HG03025 (cell line): ENCODE data around the gene FAM43A.

Source experiments
- ATAC-seq: cut with Tn5 transposase; IDR thresholded peaks from one replicate; pipeline ENCODE4 v1.9.1; 2021; ENCODE audit warnings: mild to moderate bottlenecking, moderate library complexity; ENCODE audit not compliant: unreplicated experiment, low FRiP score

The FAM43A gene

DNA sequence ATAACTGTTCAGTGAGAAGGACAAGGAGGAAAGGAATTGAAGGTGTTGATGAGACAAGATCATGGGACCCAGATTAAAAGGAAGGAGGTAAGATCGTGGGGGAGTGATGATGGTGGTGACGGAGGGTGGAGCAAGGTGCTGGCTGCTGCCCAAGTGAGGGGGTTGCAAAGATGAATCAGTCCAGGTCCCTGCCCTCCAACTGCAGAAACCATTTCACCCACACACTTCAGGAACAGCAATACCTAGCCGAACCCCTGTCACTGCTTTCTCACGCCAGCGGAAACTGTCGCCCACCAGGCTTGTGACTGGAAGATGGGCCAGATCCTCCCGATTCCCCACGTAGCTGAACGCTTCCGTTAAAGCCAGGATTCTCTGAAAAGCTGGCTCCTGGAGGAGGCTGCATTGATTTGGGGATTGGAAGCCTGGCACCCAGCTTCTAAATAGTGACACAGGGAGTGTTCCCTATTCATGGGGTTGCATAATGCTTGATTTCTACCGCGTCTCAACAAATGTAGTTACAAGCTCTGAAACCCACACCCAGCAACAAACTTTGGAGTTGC, 10.5 kb upstream of the FAM43A start:
- ATAC-seq: no peak

DNA sequence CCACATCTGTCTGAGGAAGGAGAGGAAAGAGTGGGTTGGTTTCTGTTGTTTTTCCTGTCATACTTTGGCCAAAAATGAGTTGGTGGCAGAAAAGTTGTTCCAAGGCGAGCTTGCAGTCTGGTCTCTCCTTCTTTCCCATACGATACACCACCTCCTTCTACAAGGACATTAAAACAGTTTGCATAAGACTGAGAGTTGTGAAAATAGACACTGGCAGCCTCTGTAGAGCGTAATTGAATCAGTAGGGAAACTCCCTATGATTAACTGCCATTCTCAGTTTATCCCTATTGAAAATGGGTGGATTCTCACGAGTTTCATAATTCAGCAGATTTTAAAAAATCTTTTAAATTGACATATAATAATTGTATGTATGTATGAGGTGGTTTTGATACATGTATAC, 10.0 kb upstream of the FAM43A start:
- ATAC-seq: no peak

DNA sequence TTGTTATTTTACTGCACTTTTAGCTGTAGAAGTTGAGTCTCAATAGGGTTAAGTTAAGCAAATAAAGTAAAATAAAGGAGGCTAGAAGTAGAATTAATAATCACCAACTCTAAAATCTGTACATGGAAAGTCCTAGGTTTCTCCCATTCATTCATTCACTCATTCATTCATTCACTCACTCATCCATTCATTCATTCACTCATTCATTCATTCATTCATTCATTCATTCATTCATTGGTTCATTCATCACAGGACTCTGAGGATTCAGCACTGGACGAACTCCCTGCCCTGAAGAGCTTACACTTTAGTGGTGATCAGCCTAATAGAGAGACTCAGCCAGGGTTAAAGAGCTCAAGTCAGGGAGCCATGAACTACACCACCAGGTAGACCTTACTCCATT, 9.2 kb upstream of the FAM43A start:
- no peak for ATAC-seq

DNA sequence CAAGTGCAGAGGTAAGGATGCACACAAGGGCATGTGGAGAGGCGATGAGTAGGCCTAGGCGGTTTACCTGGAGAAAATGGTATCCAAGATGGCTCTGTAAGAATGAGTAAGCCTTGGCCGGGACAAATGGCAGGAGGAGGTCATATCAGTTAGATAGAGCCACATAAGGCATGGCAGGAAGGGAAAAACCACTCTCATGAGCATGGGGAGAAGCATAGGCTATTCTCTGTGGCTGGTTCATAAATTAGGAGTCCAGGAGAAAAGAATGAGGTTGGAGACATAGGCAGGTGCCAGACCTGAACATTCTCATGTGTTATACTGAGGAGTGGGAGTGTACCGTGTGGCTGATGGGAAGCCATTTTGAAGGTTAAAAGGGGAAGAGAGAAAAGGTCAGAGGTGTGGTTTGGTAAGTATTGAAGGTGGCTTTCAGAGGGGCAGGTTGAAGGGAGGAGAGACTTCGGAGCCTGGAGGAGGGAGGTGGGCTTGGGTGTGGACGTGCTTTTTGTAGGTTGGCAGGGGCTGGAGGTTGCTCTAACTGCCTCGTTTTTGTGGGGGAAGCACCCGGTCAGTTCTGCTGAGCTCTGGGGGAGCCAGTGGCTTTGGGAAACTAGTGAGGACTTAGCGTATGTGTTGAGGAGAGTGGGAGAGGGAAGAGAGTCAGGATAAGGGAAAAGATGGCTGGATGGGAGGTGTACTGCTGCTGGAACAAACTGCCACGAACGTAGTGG, 4.6 kb upstream of the FAM43A start:
- ATAC-seq: no peak

DNA sequence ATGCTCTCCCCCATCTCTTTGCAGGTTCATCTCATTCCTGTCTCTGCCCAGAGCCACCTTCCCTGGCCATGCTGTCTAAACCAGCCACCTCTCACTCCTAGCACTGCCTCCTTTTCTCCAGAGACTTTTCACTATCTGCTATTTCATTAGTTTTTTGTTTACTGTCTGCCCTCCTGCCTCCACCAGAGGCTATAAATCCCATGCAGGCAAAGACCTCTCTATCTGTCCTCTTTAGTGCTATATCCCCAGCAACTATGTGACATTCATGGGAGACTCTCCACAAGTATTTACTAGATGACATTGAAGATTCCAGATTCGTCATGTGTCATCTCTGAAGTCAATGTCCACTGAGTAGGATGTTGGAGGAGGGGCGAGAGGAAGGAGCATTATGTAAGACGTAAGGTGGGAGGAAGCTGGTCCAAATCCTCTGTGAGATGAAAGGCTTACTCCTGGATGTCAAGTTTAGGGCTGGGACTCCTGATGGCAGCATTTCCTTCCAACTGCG, 3.4 kb upstream of the FAM43A start:
- no peak for ATAC-seq

DNA sequence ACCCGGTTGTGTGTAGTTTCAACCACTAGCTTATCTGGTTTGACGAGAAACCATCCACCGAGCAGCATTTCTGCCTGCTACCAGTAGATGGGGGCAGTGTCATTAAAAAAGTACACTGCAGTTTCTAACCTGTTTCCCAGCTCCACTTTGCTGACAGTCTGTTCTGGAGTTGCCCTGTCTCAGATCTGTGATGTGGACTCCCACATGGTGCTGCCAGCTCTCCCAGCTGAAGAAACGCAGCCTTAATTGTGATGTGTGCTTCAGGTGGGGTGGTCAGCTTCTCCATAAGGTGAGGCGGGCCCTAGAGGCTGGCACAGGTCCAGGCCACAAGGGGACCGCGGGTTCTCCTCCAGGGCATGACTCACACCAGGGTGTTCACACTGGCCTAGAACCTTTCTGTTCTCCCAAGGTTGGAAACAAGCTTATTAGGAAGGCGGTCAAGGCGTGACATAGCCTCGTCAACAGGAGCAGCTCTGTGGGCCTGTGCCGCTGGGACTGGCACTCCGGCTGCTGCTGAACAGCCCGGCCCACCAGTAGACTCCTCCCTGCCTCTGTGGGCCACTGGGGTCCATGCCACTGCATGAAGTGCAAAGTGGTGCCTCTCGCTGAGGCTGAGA, 2.9 kb upstream of the FAM43A start:
- peak; percentile 38 for ATAC-seq

DNA sequence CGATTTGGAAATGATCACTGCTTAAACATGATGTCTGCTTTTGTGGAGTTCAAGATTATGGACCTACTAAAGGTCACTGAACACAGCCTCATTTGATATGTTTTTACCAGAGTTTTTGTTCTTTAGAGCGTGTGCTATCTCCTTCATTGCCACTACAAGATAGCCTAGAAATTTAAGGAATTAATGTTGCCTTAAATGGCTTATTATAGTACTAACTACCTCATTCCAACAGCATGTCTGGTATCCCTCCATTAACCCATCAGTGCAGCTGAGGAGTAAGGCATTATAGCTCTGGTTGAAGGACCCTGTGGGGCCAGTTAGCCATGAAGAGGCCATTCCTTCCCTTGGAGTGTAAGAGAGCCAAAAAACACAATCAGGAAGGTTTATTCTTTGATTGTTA, 2.3 kb upstream of the FAM43A start:
- ATAC-seq: no peak

DNA sequence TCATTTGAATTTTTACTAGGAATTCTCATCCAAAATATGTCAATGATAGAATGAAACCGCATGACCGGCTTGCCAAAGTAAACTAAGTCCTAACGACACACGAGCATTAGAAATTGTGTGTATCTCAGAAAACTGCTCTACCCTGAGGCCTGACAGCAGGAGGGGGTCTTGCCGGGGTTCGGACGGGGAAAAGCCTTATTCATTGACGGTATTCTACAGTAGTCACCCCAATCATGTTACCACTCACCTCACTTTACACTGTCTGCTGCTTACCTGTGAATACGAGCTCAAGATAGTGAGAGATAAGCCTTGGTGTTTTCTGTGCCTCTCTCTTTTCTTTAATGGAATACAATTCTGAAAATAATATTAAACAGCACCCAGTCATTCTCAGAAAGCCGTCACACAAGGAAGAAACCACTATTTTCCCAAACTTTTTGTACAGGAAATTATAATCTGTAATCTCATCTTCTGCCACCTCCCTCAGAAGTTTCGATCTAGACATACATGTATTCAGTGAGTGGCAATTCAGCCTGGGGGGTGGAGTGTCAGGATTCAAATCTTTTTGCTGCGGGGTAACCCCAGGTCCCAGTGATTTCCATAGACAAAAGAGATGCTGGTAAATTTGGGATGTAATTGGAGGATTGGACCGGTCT, 492 bp upstream of the FAM43A start:
- ATAC-seq: no peak

DNA sequence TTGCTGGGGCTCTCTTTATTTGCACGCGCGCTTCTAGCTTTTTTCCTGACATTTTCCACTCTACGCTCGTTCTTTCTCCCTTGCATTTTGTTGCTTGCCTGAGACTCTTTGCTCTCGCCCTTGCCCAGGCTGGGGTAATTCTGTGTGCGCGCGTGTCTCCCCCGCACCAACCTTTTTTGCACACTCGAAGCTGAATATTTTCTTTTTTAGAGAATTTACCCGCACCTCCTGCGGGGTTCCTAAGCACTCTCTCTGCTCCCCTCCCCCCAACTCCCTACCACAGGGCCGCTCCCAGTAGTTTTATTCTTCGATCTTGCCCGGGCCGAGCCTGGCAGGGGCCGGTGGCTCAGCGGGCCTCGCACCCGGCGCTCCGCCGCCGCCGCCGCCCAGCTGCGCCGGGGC, 732 bp downstream of the FAM43A start:
- ATAC-seq: no peak

DNA sequence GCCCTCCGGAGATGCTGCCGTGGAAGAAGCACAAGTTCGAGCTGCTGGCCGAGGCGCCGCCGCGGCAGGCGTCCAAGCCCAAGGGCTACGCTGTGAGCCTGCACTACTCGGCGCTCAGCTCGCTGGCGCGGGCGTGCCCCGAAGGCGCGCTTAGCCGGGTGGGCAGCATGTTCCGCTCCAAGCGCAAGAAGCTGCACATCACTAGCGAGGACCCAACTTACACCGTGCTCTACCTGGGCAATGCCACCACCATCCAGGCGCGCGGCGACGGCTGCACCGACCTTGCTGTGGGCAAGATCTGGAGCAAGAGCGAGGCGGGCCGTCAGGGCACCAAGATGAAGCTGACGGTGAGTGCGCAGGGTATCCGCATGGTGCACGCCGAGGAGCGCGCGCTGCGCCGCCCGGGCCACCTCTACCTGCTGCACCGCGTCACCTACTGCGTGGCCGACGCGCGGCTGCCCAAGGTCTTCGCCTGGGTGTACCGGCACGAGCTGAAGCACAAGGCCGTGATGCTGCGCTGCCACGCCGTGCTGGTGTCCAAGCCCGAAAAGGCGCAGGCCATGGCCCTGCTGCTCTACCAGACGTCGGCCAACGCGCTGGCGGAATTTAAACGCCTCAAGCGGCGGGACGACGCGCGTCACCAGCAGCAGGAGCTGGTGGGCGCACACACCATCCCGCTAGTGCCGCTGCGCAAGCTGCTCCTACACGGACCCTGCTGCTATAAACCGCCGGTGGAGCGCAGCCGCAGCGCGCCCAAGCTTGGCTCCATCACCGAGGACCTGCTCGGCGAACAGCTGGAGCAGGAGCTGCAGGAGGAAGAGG, 1.3 kb downstream of the FAM43A start:
- no peak for ATAC-seq

DNA sequence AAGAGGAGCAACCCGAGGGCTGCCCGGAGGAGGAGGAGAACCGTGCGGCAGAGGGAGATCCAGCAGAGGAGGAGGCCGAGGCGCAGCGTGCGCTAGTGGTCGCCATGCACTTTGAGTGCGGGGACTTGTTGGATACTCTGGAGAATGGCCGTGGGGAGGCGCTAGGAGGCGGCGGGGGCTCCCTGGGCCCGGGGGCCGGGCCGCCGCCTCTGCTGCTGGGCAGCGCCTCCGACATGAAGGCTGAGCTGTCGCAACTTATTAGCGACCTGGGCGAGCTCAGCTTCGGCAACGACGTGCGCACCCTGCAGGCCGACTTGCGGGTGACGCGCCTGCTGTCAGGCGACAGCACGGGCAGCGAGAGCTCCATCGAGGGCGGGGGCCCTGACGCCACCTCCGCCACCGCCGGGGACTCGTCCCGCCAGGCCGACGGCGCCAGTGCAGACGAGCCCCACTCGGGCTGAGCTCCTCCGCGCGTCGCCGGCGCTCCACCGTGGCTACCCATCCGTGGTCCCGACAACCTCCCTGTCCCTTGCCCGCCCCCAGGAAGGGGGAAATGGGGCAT, 2.0 kb downstream of the FAM43A start:
- no peak for ATAC-seq

DNA sequence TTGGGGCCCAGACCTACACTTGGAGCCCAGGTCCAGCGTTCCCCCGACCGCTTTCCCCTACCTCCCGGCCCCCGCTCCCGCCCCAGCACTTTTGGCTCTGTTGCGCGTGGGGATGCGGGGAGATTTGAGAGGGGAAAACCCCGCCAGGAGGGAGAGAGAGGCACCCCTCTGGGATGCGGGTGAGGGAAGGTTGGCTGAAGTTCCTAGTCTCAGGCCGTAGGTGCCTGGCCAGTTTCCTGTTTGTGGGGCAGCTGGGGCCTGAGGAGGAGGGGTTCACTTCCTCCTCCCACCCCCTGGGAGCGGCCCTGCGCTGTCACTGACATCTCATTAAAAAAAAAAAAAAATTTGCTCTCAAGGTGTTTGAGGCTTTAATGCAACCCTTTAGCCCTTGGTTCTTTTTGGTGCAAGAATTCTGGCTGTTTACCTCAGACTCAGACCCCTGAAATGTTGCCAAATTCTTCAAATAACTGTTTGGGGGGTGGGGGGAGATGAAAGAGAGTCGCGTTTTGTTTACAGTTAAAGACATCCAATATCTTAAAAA, 2.6 kb downstream of the FAM43A start:
- ATAC-seq: no peak

DNA sequence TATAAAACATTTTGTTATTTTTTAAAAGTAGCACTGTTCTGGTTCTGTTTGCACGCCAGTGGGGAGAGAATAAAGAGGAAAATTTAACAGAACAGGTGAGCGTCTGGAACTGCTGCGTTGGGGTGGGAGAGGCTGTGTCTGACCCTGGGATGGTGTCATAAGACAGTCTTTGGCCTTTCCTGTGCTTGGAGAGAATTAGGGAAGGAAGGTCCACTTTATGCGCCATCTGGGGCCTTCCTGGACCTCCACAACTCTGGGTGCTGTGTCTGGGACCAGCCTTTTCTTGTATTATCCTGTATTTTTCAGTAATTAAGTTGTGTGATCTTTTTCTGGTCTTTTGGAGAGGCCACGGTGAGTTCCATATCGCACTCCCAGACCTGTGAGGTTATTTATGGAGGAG, 3.3 kb downstream of the FAM43A start:
- no peak for ATAC-seq

DNA sequence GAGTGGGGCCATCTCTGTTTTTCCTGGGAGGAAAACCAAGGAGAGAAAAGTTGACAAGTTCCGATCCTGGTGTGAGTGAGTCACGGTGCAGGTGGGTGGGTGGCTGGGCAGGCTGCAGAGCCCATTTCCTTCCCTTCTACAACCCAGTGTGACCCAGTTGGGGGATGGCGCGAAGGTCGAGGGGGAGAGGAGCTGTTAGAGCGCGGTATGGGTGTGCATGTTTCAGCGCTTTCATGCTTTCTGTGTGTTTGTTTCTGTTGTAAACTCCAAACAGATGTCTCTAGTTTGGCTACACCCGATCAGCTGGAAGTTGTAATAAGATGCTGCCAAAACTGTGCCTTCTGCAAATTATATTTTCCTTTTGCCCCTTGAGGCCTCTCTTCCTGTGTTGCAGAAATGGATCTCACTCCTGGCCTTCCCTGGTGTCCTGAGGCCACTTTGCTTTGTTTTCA, 3.8 kb downstream of the FAM43A start:
- ATAC-seq: no peak

DNA sequence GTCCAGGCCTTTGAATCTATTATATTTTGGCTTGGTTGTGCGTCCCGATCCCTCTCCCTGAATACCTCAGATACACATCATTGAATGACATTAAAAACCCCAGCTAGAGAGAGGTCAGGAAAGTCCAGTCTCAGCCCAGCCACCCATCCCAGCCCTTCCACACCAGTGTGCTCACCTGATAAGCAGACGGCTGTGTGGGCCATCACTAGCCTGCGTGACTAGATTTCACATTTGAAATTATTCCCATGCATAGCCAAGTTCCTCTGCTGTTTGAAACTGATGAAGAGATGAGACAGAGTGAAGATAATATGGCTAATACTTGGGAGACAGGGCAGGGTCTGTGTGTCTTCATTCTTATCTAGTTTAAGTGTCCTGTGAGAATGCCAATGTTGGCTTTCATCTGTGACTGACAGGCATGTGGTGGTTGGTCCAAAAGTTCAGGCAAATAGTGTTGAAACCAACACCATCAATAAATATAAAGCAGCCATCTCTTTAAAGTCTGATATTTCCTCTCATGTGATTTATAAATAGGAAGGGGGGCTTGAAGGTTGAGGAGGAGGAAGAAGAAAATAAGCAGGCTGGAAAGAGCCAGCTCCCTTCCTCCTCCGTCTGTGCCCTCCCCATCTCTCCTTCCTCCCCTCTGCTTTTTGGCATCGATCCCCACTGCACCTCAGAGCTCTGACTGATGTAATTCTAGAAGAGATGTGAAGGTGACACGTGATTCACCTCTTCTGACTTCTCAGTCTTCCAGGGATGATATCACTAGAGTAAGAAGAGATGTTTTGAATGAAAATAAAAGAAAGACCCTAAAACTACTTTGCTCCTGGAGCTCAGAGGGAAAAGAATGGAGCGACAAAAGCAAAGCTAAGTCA, 5.1 kb downstream of the FAM43A start:
- no peak for ATAC-seq

DNA sequence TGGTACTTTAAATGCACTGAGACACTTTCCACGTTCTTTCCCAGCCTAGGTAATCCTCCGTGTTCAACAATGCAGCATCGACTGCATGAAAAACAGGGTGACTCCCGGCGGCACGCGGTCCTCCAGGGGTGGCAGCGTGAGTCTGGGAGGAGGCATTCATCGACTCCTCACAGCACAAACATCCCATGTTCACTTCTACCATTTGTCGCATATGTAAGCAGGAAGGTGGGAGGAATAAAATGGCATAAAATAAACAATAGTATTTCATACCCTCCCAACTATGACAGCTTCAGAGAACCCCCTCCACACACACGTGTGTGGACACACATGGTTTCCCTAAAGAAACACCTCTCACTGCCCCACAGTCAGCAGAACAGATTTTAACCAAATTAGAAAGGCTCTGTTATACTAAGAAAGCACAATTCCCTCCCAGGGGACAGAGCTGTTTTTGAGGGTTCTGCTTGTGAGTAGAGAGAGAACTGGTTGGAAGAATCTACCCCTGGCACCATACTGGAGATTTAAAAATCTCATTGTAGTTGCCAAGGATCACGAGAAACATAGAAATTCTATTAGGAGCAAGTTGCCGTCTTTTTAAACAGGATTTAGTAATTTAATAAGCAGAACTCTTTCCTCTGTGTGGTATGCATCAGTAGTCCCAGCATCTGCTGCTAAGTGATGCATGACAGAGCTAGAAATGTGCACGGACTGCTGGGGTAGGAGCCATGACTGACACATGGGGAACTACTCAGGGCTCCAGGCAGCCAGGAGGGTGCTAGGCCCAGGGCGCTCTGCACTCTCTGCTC, 6.0 kb downstream of the FAM43A start:
- peak; percentile 59 for ATAC-seq

DNA sequence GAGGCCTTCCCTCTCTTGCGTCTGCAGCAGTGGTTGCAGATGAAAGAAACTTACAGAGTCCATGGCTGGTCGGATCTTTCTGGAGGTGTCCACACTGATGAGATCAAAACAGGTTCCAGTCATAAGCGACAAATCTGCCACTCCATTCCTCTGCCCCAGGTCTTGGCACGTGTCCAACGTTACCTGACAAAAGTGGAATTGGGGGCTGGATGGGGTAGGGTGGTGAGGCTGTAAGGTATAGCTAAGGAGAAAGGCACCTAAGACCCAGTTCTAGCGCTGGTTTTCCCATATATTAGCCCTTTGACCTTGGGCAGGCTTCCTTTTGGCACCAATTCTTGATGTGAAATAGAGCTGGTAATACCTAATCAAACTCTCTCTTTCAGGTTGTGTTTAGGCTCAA, 11.0 kb downstream of the FAM43A start:
- ATAC-seq: no peak

DNA sequence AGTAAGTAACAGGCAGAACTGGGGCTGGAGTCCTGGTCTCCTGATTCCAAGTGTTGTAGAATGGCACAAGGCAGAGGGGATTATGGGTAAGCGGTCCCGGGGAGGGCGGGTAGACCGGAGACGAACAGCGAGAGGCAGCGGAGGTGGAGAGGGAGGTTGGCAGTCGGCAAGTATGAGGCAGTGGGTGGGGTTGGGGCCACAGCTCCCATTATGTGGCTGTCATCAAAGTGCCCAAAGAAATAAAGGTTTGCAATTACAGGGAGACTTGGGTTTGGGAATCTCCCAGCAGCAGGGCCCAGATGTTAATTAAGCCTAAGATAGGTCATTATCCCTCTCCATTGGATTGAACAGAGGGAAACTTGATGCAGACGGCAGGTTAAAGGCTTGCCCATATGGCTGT, 16.9 kb downstream of the FAM43A start:
- ATAC-seq: no peak
